K562 (cell line): ENCODE results near the gene PRUNE1. TPM values are rescaled to one million over a fixed set of nuclear protein-coding genes. Genes with fewer than 3 reads are reported as not detected.
A peak's percentile ranks its signal among the peaks of the same experiment; 100 is the strongest.

Experiments
- BCOR ChIP-seq: fragments of 450-650 bp; IDR thresholded peaks from 2 replicates; pipeline ENCODE4 v1.6.1; 2016
- CREB1 ChIP-seq, 2 experiments: sonication (generic) in 1 of 2; formaldehyde crosslinking in 1 of 2; IDR thresholded peaks; 2 replicates each; pipeline versions ENCODE4 v1.6.1 to v1.8.0; 2012 to 2022; ENCODE audit warnings: inconsistent platforms in 1 of 2, mild to moderate bottlenecking in 1 of 2, missing genetic modification reagents in 1 of 2, moderate library complexity in 1 of 2
- ETV6 ChIP-seq, 3 experiments: fragments of 150-350 bp in 1 of 3; sonication (generic) in 1 of 3; formaldehyde crosslinking in 1 of 3; IDR thresholded peaks; 2 replicates each; pipeline versions ENCODE4 v1.6.1 to v1.8.0; 2014 to 2022; ENCODE audit warnings: borderline replicate concordance in 2 of 3, low read depth in 2 of 3, antibody characterized with exemption in 1 of 3, low read length in 1 of 3, mild to moderate bottlenecking in 1 of 3, missing genetic modification reagents in 1 of 3
- FOXA3 ChIP-seq, 2 experiments: fragments of 450-650 bp in 1 of 2; sonication (generic) in 1 of 2; formaldehyde crosslinking; IDR thresholded peaks in 1 of 2; conservative IDR thresholded peaks in 1 of 2; 2 replicates each; pipeline versions ENCODE4 v1.4.0 to v1.8.0; 2020 to 2022; ENCODE audit warnings: mild to moderate bottlenecking in 2 of 2, missing genetic modification reagents in 1 of 2
- GATAD2A ChIP-seq: fragments of 450-650 bp; IDR thresholded peaks from 2 replicates; pipeline ENCODE4 v1.6.1; 2017
- KLF1 ChIP-seq: fragments of 450-650 bp; IDR thresholded peaks from 2 replicates; pipeline ENCODE4 v1.6.1; 2016; ENCODE audit warnings: missing genetic modification characterization, missing compliant biosample characterization
- MTA2 ChIP-seq: fragments of 450-650 bp; IDR thresholded peaks from 2 replicates; pipeline ENCODE4 v1.6.1; 2016; ENCODE audit warnings: low read depth
- NFRKB ChIP-seq: fragments of 450-650 bp; IDR thresholded peaks from 2 replicates; pipeline ENCODE4 v1.6.1; 2016; ENCODE audit warnings: low read depth
- PHF8 ChIP-seq: fragments of 200-600 bp; sonication (generic); IDR thresholded peaks from 2 replicates; pipeline ENCODE4 v1.6.1; 2012; ENCODE audit warnings: mixed run types, mild to moderate bottlenecking, inconsistent platforms, low read length, moderate library complexity, borderline replicate concordance
- RBBP5 ChIP-seq: fragments of 200-600 bp; sonication (generic); IDR thresholded peaks from 2 replicates; pipeline ENCODE4 v1.6.1; 2012; ENCODE audit warnings: borderline replicate concordance, mild to moderate bottlenecking, low read length, control low read depth, inconsistent platforms; ENCODE audit not compliant: insufficient read depth, poor library complexity, severe bottlenecking
- TOE1 ChIP-seq, 2 experiments: fragments of 450-650 bp in 1 of 2; sonication (generic) in 1 of 2; formaldehyde crosslinking in 1 of 2; IDR thresholded peaks; 2 replicates each; pipeline versions ENCODE4 v1.7.1 to v1.8.0; 2016 to 2022; ENCODE audit warnings: borderline replicate concordance in 2 of 2, mild to moderate bottlenecking in 2 of 2, antibody characterized with exemption in 1 of 2, inconsistent platforms in 1 of 2, low read depth in 1 of 2, missing genetic modification reagents in 1 of 2, moderate library complexity in 1 of 2
- ZBTB7A ChIP-seq: IDR thresholded peaks from 2 replicates; pipeline ENCODE4 v1.6.1; 2011; ENCODE audit warnings: low read depth, mild to moderate bottlenecking, low read length, moderate library complexity, borderline replicate concordance; ENCODE audit not compliant: control insufficient read depth
- ZNF316 ChIP-seq: fragments of 450-650 bp; IDR thresholded peaks from 2 replicates; pipeline ENCODE4 v1.6.1; 2016
- ZNF830 ChIP-seq: fragments of 250-450 bp; sonication (Bioruptor Pico); IDR thresholded peaks from 2 replicates; pipeline ENCODE4 v1.5.0; 2021; ENCODE audit warnings: mild to moderate bottlenecking
- polyA plus RNA-seq, 8 experiments: library from polyadenylated mRNA; depleted of rRNA in 4 of 8; stranded (reverse) in 5 of 8; unstranded in 3 of 8; fragments of >200 nt; fragmentation: Nextera tagmentation in 2 of 8; fragmentation: Illumina TruSeq in 1 of 8; extraction: Ambion mirVana in 2 of 8; extraction: Trizol in 1 of 8; gene quantifications; 2 replicates each; pipeline versions ENCODE4 v1.2.1 to v1.2.3, GENCODE V29; 2011 to 2014; ENCODE audit warnings: inconsistent platforms in 1 of 8, missing spikeins in 1 of 8
- total RNA-seq, 7 experiments: library from RNA; depleted of rRNA in 6 of 7; stranded (reverse); fragments of >200 nt in 6 of 7; fragmentation: Illumina TruSeq in 2 of 7; extraction: Trizol in 2 of 7; gene quantifications; 2 replicates each; pipeline versions ENCODE4 v1.2.1 to v1.2.3, GENCODE V29; 2011 to 2021; ENCODE audit warnings: low replicate concordance in 1 of 7
- TF ChIP-seq, protein P1 (sequence below), 2 experiments: IDR thresholded peaks; 2 replicates each; pipeline ENCODE4 v1.6.1; 2012; ENCODE audit warnings: improper control_type of control experiment in 2 of 2, low read depth in 2 of 2, low read length in 2 of 2, borderline replicate concordance in 1 of 2
- TF ChIP-seq, protein P2 (sequence below): sonication (generic); formaldehyde crosslinking; IDR thresholded peaks from 2 replicates; pipeline ENCODE4 v1.8.0; 2022; ENCODE audit warnings: missing genetic modification reagents, mild to moderate bottlenecking, moderate library complexity, borderline replicate concordance
- TF ChIP-seq, protein P3 (sequence below): fragments of 450-650 bp; IDR thresholded peaks from 2 replicates; pipeline ENCODE4 v1.6.1; 2018; ENCODE audit not compliant: partially characterized antibody

PRUNE1 gene
- total and polyA plus RNA-seq, 9 of the 15 experiments (the other 6 are each of a cell fraction or from before 2014, with no cell fraction given) = 16.7 to 48.3 (median 26.2) TPM

DNA sequence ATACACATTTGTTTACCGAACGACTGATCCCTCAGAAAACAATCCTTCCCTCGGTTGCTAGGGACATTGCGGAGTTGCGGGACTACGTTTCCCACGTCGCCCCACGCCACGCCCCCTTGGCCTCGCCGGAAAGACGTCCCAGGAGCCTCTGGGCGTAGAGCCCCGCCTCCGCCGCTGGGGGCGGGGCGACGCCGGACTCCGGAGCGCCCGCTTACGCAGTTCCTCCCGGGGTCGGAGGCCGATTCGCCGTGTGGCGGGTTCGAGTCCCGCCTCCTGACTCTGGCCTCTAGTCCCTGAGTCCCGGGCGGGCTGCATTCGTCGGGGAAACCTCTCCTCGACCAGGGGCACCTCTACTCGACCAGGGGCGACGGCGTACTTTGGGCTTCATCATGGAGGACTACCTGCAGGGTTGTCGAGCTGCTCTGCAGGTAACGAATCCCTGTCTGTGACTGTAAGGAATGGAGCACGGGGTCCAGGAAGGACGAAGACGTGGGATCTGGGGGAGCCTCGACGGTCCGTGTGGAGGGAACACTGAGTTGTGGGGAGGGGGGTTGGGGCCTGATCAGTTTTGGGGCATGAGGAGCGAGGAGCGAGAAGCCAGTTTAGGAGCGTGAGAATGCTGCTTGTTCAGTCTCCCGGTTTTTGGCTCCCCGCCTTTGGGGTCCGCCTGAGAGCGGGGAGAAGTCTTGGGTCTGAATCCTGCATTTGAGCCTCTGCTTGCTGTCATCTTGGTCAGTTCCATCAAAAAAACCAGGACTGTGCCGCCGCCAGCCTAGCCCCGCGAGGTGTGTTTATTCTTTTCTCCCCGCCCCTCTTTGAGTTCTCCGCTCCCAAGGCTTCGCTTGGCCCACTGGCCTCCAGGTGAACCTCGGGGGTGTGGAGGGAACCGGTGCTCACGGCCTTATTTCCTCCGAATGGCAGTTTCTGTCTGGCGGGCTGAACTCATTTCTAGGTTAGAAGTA lies at the start of gene PRUNE1 (continued):
- peak; percentile 67; the same call in 1 of the 2 replicates for TF ChIP-seq ZBTB7A
- TF ChIP-seq NFRKB = peak; percentile 41; the same call in 1 of the 2 replicates
- 0 out of 4 replicates have a peak, but pooled peaks of 1 of the 2 experiments have one; percentile 30 for TF ChIP-seq FOXA3 (CRISPR knock-in tag; conservative IDR thresholded peaks at IDR 0.05 in 1 of 2, IDR thresholded peaks at IDR 0.05 in 1 of 2)
- TF ChIP-seq, protein P1, sequence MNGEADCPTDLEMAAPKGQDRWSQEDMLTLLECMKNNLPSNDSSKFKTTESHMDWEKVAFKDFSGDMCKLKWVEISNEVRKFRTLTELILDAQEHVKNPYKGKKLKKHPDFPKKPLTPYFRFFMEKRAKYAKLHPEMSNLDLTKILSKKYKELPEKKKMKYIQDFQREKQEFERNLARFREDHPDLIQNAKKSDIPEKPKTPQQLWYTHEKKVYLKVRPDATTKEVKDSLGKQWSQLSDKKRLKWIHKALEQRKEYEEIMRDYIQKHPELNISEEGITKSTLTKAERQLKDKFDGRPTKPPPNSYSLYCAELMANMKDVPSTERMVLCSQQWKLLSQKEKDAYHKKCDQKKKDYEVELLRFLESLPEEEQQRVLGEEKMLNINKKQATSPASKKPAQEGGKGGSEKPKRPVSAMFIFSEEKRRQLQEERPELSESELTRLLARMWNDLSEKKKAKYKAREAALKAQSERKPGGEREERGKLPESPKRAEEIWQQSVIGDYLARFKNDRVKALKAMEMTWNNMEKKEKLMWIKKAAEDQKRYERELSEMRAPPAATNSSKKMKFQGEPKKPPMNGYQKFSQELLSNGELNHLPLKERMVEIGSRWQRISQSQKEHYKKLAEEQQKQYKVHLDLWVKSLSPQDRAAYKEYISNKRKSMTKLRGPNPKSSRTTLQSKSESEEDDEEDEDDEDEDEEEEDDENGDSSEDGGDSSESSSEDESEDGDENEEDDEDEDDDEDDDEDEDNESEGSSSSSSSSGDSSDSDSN (IDR thresholded peaks at IDR 0.05; ENCODE audit: borderline replicate concordance in 1 of 2, low read depth in 2 of 2, low read length in 2 of 2) = 0 out of 4 replicates have a peak, but pooled peaks of 1 of the 2 experiments have one; percentile 62
- peak; percentile 73; the same call in 1 of the 2 replicates for TF ChIP-seq CREB1 (IDR thresholded peaks at IDR 0.05)
- TF ChIP-seq CREB1 (CRISPR knock-in tag; IDR thresholded peaks at IDR 0.05) = peak; percentile 83
- TF ChIP-seq KLF1 (tag) = no peak
- no peak for TF ChIP-seq ETV6 (IDR thresholded peaks at IDR 0.05; ENCODE audit: borderline replicate concordance in 1 of 2, low read depth in 2 of 2, low read length in 1 of 2)
- no peak for TF ChIP-seq ETV6 (CRISPR knock-in tag; IDR thresholded peaks at IDR 0.05; ENCODE audit: borderline replicate concordance)
- TF ChIP-seq ZNF316 = peak; percentile 5; the same call in 1 of the 2 replicates
- peak; percentile 66 for TF ChIP-seq RBBP5
- TF ChIP-seq BCOR = peak; percentile 70
- TF ChIP-seq MTA2 = 0 out of 2 replicates have a peak, but pooled peaks have one; percentile 20
- TF ChIP-seq, protein P2, sequence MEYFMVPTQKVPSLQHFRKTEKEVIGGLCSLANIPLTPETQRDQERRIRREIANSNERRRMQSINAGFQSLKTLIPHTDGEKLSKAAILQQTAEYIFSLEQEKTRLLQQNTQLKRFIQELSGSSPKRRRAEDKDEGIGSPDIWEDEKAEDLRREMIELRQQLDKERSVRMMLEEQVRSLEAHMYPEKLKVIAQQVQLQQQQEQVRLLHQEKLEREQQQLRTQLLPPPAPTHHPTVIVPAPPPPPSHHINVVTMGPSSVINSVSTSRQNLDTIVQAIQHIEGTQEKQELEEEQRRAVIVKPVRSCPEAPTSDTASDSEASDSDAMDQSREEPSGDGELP = peak; percentile 60; the same call in 1 of the 2 replicates
- 0 out of 2 replicates have a peak, but pooled peaks have one; percentile 64 for TF ChIP-seq TOE1 (IDR thresholded peaks at IDR 0.05; ENCODE audit: borderline replicate concordance)
- TF ChIP-seq TOE1 (CRISPR knock-in tag; IDR thresholded peaks at IDR 0.05; ENCODE audit: borderline replicate concordance, low read depth) = no peak
- no peak for TF ChIP-seq ZNF830 (CRISPR knock-in tag)
- TF ChIP-seq GATAD2A = no peak
- TF ChIP-seq PHF8 = peak; percentile 57; the same call in 1 of the 2 replicates
- TF ChIP-seq, protein P3, sequence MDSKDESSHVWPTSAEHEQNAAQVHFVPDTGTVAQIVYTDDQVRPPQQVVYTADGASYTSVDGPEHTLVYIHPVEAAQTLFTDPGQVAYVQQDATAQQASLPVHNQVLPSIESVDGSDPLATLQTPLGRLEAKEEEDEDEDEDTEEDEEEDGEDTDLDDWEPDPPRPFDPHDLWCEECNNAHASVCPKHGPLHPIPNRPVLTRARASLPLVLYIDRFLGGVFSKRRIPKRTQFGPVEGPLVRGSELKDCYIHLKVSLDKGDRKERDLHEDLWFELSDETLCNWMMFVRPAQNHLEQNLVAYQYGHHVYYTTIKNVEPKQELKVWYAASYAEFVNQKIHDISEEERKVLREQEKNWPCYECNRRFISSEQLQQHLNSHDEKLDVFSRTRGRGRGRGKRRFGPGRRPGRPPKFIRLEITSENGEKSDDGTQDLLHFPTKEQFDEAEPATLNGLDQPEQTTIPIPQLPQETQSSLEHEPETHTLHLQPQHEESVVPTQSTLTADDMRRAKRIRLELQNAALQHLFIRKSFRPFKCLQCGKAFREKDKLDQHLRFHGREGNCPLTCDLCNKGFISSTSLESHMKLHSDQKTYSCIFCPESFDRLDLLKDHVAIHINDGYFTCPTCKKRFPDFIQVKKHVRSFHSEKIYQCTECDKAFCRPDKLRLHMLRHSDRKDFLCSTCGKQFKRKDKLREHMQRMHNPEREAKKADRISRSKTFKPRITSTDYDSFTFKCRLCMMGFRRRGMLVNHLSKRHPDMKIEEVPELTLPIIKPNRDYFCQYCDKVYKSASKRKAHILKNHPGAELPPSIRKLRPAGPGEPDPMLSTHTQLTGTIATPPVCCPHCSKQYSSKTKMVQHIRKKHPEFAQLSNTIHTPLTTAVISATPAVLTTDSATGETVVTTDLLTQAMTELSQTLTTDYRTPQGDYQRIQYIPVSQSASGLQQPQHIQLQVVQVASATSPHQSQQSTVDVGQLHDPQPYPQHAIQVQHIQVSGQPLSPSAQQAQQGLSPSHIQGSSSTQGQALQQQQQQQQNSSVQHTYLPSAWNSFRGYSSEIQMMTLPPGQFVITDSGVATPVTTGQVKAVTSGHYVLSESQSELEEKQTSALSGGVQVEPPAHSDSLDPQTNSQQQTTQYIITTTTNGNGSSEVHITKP = peak; percentile 19
